Measurements from ENCODE around the gene NPTN. TPM values are rescaled to one million over a fixed set of nuclear protein-coding genes. Genes with fewer than 3 reads are reported as not detected.

NPTN gene
- polyA plus RNA-seq, 2 of the 4 experiments (the other 2 are of a cell fraction) = 150 to 201 TPM

- Histone ChIP-seq H3K27ac (no peak overlapping the region), H3K4me2 (no peak overlapping the region), H3K9me3 (no peaks in the 10 kb centered on the region), H3K4me3 (no peak overlapping the region), H3K4me1 (no peaks in the 10 kb centered on the region)
- WGBS (ENCODE audit: missing lambda C conversion rate) = 9% methylated on average over 1 of the region's 1 CpG
- TF ChIP-seq GATA3 (IDR thresholded peaks at IDR 0.05; ENCODE audit: borderline replicate concordance) (no peak), NPAS2 (CRISPR knock-in tag; IDR thresholded peaks at IDR 0.05; ENCODE audit: borderline replicate concordance) (no peak), USF2 (IDR thresholded peaks at IDR 0.05) (no peak), HOXA7 (CRISPR knock-in tag; IDR thresholded peaks at IDR 0.05) (no peak), TFCP2L1 (CRISPR knock-in tag; IDR thresholded peaks at IDR 0.05) (no peak)
- no peak for DNase-seq (ENCODE audit: low read depth in 1 of 2, low spot score in 1 of 2)
- no peak for ATAC-seq
- CTCF ChIA-PET = no interaction called here
- FAIRE-seq = no peak
- POLR2A ChIA-PET = no interaction called here
These were observed 111.2 kb downstream of the NPTN start for GRCh38 chr15:73522011-73522410.

DNA sequence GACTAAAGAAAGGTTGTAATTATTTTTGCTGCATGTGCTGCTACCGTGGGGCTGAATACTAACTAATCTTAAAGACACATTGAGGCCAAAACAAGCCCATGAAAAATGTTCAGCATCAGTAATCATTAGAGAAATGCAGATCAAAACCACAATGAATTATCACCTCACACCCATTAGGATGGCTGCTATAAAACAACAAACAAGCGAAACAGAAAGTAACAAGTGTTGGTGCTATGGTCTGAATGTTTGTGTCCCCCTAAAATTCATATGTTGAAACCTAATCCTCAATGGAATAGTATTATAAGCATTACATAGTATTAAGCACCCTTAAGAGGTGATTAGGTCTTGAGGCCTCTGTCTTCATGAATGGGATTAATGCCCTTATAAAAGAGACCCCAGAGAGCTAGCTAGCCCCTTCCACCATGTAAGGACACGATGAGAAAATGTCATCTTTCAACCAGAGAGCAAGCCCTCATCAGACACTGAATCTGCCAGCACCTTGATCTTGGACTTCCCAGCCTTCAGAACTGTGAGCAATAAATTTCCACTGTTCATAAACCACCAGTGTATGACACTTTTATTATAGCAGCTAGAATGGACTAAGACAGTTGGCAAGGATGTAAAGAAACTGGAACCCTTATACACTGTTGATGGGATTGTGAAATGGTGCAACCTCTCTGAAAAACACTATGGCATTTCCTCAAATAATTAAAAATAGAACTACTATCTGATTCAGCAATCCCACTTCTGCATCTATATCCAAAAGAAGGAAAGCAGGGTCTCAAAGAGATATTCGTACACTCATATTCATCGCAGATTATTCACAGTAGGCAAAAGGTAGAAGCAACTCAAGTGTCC is 114.1 kb downstream of the NPTN start:
- TF ChIP-seq FOSL2 (IDR thresholded peaks at IDR 0.05) (no peak), FOSL2 (CRISPR knock-in tag; IDR thresholded peaks at IDR 0.05) (no peak), ZFP36 (IDR thresholded peaks at IDR 0.05; ENCODE audit: borderline replicate concordance, partially characterized antibody) (no peak)
- peak; percentile 32 for FAIRE-seq
- Histone ChIP-seq H3K4me2 (no peak overlapping the region), H3K4me1 (no peaks in the 10 kb centered on the region), H3K27ac (no peak overlapping the region), H3K4me3 (no peak overlapping the region), H3K9me3 (no peaks in the 10 kb centered on the region)
- 53% methylated on average over 5 of the region's 5 CpGs for WGBS (ENCODE audit: missing lambda C conversion rate)
- ChIA-PET POLR2A (no interaction called here), CTCF (interaction anchor here (1.3 kb wide), 1 partner anchor 11 kb away, joined by 9 read pairs; no protein-coding TSS in a partner anchor)
- ATAC-seq = no peak
- no peak for DNase-seq (ENCODE audit: low read depth in 1 of 2, low spot score in 1 of 2)

GRCh38 chr15:73518180-73518862 is 114.9 kb downstream of the NPTN start:
- no peak overlapping the region for H3K4me2 ChIP-seq
- FAIRE-seq (no peak), ATAC-seq (no peak), DNase-seq (ENCODE audit: low read depth in 1 of 2, low spot score in 1 of 2) (no peak)
- H3K4me3 ChIP-seq = no peak overlapping the region
- WGBS (ENCODE audit: missing lambda C conversion rate) = 71% methylated on average over 3 of the region's 3 CpGs
- TF ChIP-seq PHF8 (IDR thresholded peaks at IDR 0.05; ENCODE audit: borderline replicate concordance, low read depth) = no peak
- no peak for TF ChIP-seq SREBF2 (IDR thresholded peaks at IDR 0.05)
- TF ChIP-seq ZFP36 (IDR thresholded peaks at IDR 0.05; ENCODE audit: borderline replicate concordance, partially characterized antibody) = no peak
- no peak for TF ChIP-seq CEBPB (IDR thresholded peaks at IDR 0.05)
- TF ChIP-seq KDM5A (IDR thresholded peaks at IDR 0.05) = no peak
- TF ChIP-seq HOXA7 (CRISPR knock-in tag; IDR thresholded peaks at IDR 0.05) = no peak
- no peak for TF ChIP-seq USF2 (IDR thresholded peaks at IDR 0.05)
- no peak for TF ChIP-seq HDAC2 (IDR thresholded peaks at IDR 0.05)
- TF ChIP-seq, protein P1, sequence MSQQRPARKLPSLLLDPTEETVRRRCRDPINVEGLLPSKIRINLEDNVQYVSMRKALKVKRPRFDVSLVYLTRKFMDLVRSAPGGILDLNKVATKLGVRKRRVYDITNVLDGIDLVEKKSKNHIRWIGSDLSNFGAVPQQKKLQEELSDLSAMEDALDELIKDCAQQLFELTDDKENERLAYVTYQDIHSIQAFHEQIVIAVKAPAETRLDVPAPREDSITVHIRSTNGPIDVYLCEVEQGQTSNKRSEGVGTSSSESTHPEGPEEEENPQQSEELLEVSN (IDR thresholded peaks at IDR 0.05; ENCODE audit: borderline replicate concordance, low read depth) = no peak
- no peak for TF ChIP-seq RAD21 (conservative IDR thresholded peaks at IDR 0.05 in 1 of 2, IDR thresholded peaks at IDR 0.05 in 1 of 2)
- TF ChIP-seq HOXB5 (CRISPR knock-in tag; IDR thresholded peaks at IDR 0.05) = no peak
- no peak for TF ChIP-seq FOSB (CRISPR knock-in tag; IDR thresholded peaks at IDR 0.05)
- no peak for TF ChIP-seq NPAS2 (CRISPR knock-in tag; IDR thresholded peaks at IDR 0.05; ENCODE audit: borderline replicate concordance)
- no peak for TF ChIP-seq ZC3H11A (IDR thresholded peaks at IDR 0.05)
- no peak for TF ChIP-seq BHLHE40 (IDR thresholded peaks at IDR 0.05; ENCODE audit: low read depth, low read length)
- TF ChIP-seq, protein P2, sequence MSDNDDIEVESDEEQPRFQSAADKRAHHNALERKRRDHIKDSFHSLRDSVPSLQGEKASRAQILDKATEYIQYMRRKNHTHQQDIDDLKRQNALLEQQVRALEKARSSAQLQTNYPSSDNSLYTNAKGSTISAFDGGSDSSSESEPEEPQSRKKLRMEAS (IDR thresholded peaks at IDR 0.05) = no peak
- TF ChIP-seq TP53 (CRISPR knock-in tag; IDR thresholded peaks at IDR 0.05) = no peak
- H3K4me1 ChIP-seq = no peaks in the 10 kb centered on the region
- POLR2A ChIA-PET = no interaction called here
- CTCF ChIA-PET = interaction anchor here (0.7 to 1.3 kb wide), 2 partner anchors 12 to 104 kb away, joined by 3 to 9 read pairs; no protein-coding TSS in a partner anchor
- H3K27ac ChIP-seq = no peak overlapping the region
- H3K9me3 ChIP-seq = no peaks in the 10 kb centered on the region

Measured in A549 (cell line).